ENCODE results near the gene SLC29A2. TPM values are rescaled to one million over a fixed set of nuclear protein-coding genes. Genes with fewer than 3 reads are reported as not detected.
"Not testable (repeated sequence)": the region's sequence is repeated elsewhere in the genome, so short reads cannot be mapped to it uniquely, and the experiment has no call there.

Gene SLC29A2
- total RNA-seq, 1 donor from 2014 or later = 7.9 TPM

GRCh38 chr11:66362481-66363147 lies 8.9 kb downstream of the SLC29A2 start:
- no peak for DNase-seq (ENCODE audit: low spot score)
- H3K27ac Mint-ChIP-seq (ENCODE audit: unreplicated experiment) = no peak overlapping the region
- H3K4me1 Mint-ChIP-seq (ENCODE audit: low read depth) = no peaks in the 10 kb centered on the region
- no peak overlapping the region for H3K4me3 Mint-ChIP-seq (ENCODE audit: unreplicated experiment)
- no peaks in the 10 kb centered on the region for H3K27me3 Mint-ChIP-seq (ENCODE audit: low read depth)
- H3K9me3 Mint-ChIP-seq (ENCODE audit: low read depth) = no peaks in the 10 kb centered on the region
- H3K36me3 Mint-ChIP-seq (ENCODE audit: low read depth) = peaks cover 2% of the 10 kb centered on the region
- TF ChIP-seq CTCF (IDR thresholded peaks at IDR 0.05) = no peak

- Mint-ChIP-seq H3K9me3 (ENCODE audit: low read depth) (no peaks in the 10 kb centered on the region), H3K4me3 (ENCODE audit: unreplicated experiment) (no peak overlapping the region), H3K27me3 (ENCODE audit: low read depth) (no peaks in the 10 kb centered on the region), H3K4me1 (ENCODE audit: low read depth) (no peaks in the 10 kb centered on the region), H3K36me3 (ENCODE audit: low read depth) (peaks cover 2% of the 10 kb centered on the region), H3K27ac (ENCODE audit: unreplicated experiment) (no peak overlapping the region)
- peak; percentile 38 for DNase-seq (ENCODE audit: low spot score)
- no peak for TF ChIP-seq CTCF (IDR thresholded peaks at IDR 0.05)
Measured at GRCh38 chr11:66361502-66361941, 10.0 kb downstream of the SLC29A2 start.

GRCh38 chr11:66360406-66361073 lies 11.0 kb downstream of the SLC29A2 start:
- H3K4me1 Mint-ChIP-seq (ENCODE audit: low read depth) = no peaks in the 10 kb centered on the region
- TF ChIP-seq CTCF (IDR thresholded peaks at IDR 0.05) = no peak
- H3K4me3 Mint-ChIP-seq (ENCODE audit: unreplicated experiment) = no peak overlapping the region
- peaks cover 4% of the 10 kb centered on the region for H3K36me3 Mint-ChIP-seq (ENCODE audit: low read depth)
- no peaks in the 10 kb centered on the region for H3K9me3 Mint-ChIP-seq (ENCODE audit: low read depth)
- H3K27ac Mint-ChIP-seq (ENCODE audit: unreplicated experiment) = no peak overlapping the region
- no peaks in the 10 kb centered on the region for H3K27me3 Mint-ChIP-seq (ENCODE audit: low read depth)
- peak; percentile 53 for DNase-seq (ENCODE audit: low spot score)

GRCh38 chr11:66359662-66360087 lies 11.9 kb downstream of the SLC29A2 start:
- no peak for TF ChIP-seq CTCF (IDR thresholded peaks at IDR 0.05)
- Mint-ChIP-seq H3K4me3 (ENCODE audit: unreplicated experiment) (no peak overlapping the region), H3K9me3 (ENCODE audit: low read depth) (no peaks in the 10 kb centered on the region), H3K27ac (ENCODE audit: unreplicated experiment) (no peak overlapping the region), H3K4me1 (ENCODE audit: low read depth) (no peaks in the 10 kb centered on the region), H3K36me3 (ENCODE audit: low read depth) (peaks cover 4% of the 10 kb centered on the region), H3K27me3 (ENCODE audit: low read depth) (no peaks in the 10 kb centered on the region)
- no peak for DNase-seq (ENCODE audit: low spot score)

GRCh38 chr11:66350560-66351235 lies 20.9 kb downstream of the SLC29A2 start:
- not testable (repeated sequence) for H3K27me3 Mint-ChIP-seq (ENCODE audit: low read depth); H3K27ac Mint-ChIP-seq (ENCODE audit: unreplicated experiment); H3K9me3 Mint-ChIP-seq (ENCODE audit: low read depth); H3K36me3 Mint-ChIP-seq (ENCODE audit: low read depth); DNase-seq (ENCODE audit: low spot score); H3K4me3 Mint-ChIP-seq (ENCODE audit: unreplicated experiment)
- H3K4me1 Mint-ChIP-seq (ENCODE audit: low read depth) = peaks cover 20% of the 10 kb centered on the region

Data from chondrocyte (in vitro differentiated cells).